GM13977 (cell line): ENCODE results near the gene CACNA1H.

Experiments
- DNase-seq: peaks from one replicate; pipeline ENCODE4 v3.0.0; 2012; ENCODE audit warnings: low spot score
- CTCF ChIP-seq: IDR thresholded peaks from 2 replicates; pipeline ENCODE4 v1.5.1; 2012; ENCODE audit warnings: mild to moderate bottlenecking, control low read depth; ENCODE audit not compliant: insufficient read depth; ENCODE audit errors: extremely low read depth, missing control alignments
- in situ Hi-C: fragments of 300-500 bp; cut with MboI; formaldehyde crosslinking; loops from one replicate; pipeline ENCODE4 v1.12.0; 2022; ENCODE audit warnings: low sequenced_read_pairs, low pct_unique_long_range_greater_than_20kb, mixed read lengths, inconsistent platforms; ENCODE audit not compliant: unreplicated experiment

The CACNA1H gene

DNA sequence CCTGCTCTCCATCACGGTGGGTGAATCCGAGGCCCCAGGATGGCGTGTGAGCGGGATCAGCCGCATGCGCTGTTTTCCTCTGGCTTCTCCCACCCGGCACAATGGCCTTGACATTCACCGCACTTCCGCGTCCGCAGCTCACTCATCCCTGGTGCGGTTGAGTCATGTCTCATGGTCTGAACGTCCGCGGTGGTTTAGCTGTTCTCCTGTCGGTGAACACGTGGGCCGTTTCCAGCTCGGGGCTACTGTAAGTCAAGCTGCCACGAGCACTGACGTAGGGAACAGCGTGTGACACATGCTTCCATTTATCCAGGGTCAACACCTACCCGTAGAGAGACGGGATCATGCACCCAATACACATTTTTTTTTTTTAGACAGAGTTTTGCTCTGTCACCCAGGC is 15.3 kb upstream of the CACNA1H start:
- no peak for TF ChIP-seq CTCF
- in situ Hi-C loops, result no loop called here
- DNase-seq, result no peak

- TF ChIP-seq CTCF, result no peak
- in situ Hi-C loops, result no loop called here
- DNase-seq, result no peak
Measured at GRCh38 chr16:1140582-1141162, 12.2 kb upstream of the CACNA1H start.

DNA sequence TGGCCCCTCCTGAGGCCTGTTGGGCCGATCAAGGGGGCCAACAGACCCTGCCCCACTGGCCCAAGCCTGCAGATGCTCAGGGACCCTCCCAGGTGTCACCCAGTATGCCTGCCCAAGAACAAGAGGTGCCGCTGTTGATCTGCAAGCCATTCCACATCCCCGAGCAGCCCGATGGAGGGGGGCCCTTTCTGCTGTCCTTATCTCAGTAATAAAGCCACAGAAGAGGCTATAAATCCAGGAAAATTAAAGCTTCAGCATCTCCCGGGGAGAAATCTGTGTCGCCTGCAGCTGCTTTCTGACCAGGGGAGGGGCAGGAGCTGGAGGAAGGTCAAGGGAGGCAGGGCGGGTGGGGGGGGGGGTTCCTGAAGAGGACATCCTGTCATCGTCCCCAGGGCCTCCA is 11.7 kb upstream of the CACNA1H start:
- in situ Hi-C loops, result no loop called here
- DNase-seq, result no peak
- TF ChIP-seq CTCF, result no peak

- TF ChIP-seq CTCF, result no peak
- no peak for DNase-seq
- in situ Hi-C loops, result no loop called here
Measured at GRCh38 chr16:1141716-1142115, 11.2 kb upstream of the CACNA1H start.

DNA sequence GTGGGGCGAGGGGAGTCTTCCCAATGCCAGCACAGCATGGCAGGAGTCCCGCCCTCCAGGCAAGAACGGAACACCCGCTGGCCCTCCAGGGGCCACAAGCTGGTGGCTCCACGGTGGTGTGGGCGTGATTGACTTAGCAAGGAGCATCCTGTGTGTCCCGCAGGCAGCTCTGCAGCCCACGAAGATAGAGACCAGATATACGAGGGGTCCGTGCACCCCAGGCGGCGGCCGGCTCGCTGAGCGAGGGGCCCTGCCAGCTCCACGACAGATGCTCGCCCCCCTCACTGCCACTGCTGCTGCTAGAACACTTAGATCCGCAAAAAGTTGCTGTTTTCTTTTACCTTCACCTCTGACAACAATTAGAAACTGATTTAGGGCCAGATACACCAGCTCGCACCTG is 10.0 kb upstream of the CACNA1H start:
- in situ Hi-C loops, result no loop called here
- DNase-seq, result no peak
- no peak for TF ChIP-seq CTCF

GRCh38 chr16:1143761-1144450 is 9.0 kb upstream of the CACNA1H start:
- DNase-seq, result no peak
- TF ChIP-seq CTCF, result no peak
- in situ Hi-C loops, result no loop called here
